Islet precursor cell (in vitro differentiated cells): ENCODE results near the gene VTCN1.
A peak's percentile ranks its signal among the peaks of the same experiment; 100 is the strongest.
"Not testable (repeated sequence)": the region's sequence is repeated elsewhere in the genome, so short reads cannot be mapped to it uniquely, and the experiment has no call there.

Experiments used
- DNase-seq: peaks from one replicate; pipeline ENCODE4 v3.0.0-alpha.2; 2018

Gene VTCN1

GRCh38 chr1:117120774-117121588, 89.7 kb downstream of the VTCN1 start:
- DNase-seq, result peak; percentile 56

- not testable (repeated sequence) for DNase-seq
Observed at GRCh38 chr1:117119144-117119543, 91.6 kb downstream of the VTCN1 start.

- DNase-seq, result no peak
Observed at GRCh38 chr1:117118137-117118536, 92.6 kb downstream of the VTCN1 start.

GRCh38 chr1:117117697-117118096, 93.0 kb downstream of the VTCN1 start:
- no peak for DNase-seq

- no peak for DNase-seq
Observed at GRCh38 chr1:117116784-117117130, 94.0 kb downstream of the VTCN1 start.

- no peak for DNase-seq
Observed at GRCh38 chr1:117116090-117116783, 94.5 kb downstream of the VTCN1 start.

GRCh38 chr1:117114877-117115276, 95.8 kb downstream of the VTCN1 start:
- no peak for DNase-seq

GRCh38 chr1:117113199-117113598, 97.5 kb downstream of the VTCN1 start:
- no peak for DNase-seq

- DNase-seq, result no peak
Observed at GRCh38 chr1:117112047-117112717, 98.5 kb downstream of the VTCN1 start.

- no peak for DNase-seq
Observed at GRCh38 chr1:117110774-117111173, 100.0 kb downstream of the VTCN1 start.

- DNase-seq, result no peak
Observed at GRCh38 chr1:117107364-117107763, 103.4 kb downstream of the VTCN1 start.

GRCh38 chr1:117106478-117106877, 104.2 kb downstream of the VTCN1 start:
- DNase-seq, result no peak

GRCh38 chr1:117105722-117106121, 105.0 kb downstream of the VTCN1 start:
- no peak for DNase-seq

- DNase-seq, result no peak
Observed at GRCh38 chr1:117104986-117105385, 105.7 kb downstream of the VTCN1 start.

GRCh38 chr1:117101858-117102257, 108.9 kb downstream of the VTCN1 start:
- DNase-seq, result not testable (repeated sequence)

GRCh38 chr1:117101334-117101733, 109.4 kb downstream of the VTCN1 start:
- no peak for DNase-seq

- DNase-seq, result no peak
Observed at GRCh38 chr1:117098287-117098890, 112.3 kb downstream of the VTCN1 start.

- DNase-seq, result no peak
Observed at GRCh38 chr1:117097443-117097842, 113.3 kb downstream of the VTCN1 start.

- DNase-seq, result no peak
Observed at GRCh38 chr1:117096951-117097408, 113.7 kb downstream of the VTCN1 start.

GRCh38 chr1:117094841-117095604, 115.7 kb downstream of the VTCN1 start:
- no peak for DNase-seq

- peak; percentile 70 for DNase-seq
Observed at GRCh38 chr1:117093870-117094621, 116.7 kb downstream of the VTCN1 start.
